Uterus (tissue), 2 donors: ENCODE results near the gene TSPAN4.

ENCODE experiments used
- CTCF ChIP-seq, 4 experiments: fragments of 200-600 bp in 2 of 4; fragments of 450-650 bp in 2 of 4; sonication (generic) in 2 of 4; IDR thresholded peaks; one replicate each; pipeline ENCODE4 v1.5.1; 2016 to 2019; ENCODE audit warnings: antibody characterized with exemption in 4 of 4, mild to moderate bottlenecking in 2 of 4, moderate library complexity in 1 of 4
- POLR2A ChIP-seq, 2 donors: fragments of 450-650 bp; IDR thresholded peaks; one replicate each; pipeline ENCODE4 v1.6.1; 2016; ENCODE audit warnings: antibody characterized with exemption in 2 of 2, mild to moderate bottlenecking in 1 of 2, moderate library complexity in 1 of 2

- TF ChIP-seq CTCF (IDR thresholded peaks at IDR 0.05) (no peak), POLR2A (IDR thresholded peaks at IDR 0.05) (no peak)
Observed at GRCh38 chr11:824292-824880, 18.3 kb upstream of the TSPAN4 start.
